H1 (cell line): ENCODE measurements around the gene ZNF385B. TPM values are rescaled to one million over a fixed set of nuclear protein-coding genes. Genes with fewer than 3 reads are reported as not detected.

Experiments
- CTCF ChIA-PET: fragments of 300-600 bp; sonication (Branson Sonifier 250); formaldehyde crosslinking; loops from one replicate; lab custom pipeline; 2021; ENCODE audit not compliant: partially characterized antibody; lab: Charles Lee
- POLR2A ChIA-PET: fragments of 300-600 bp; sonication (Branson Sonifier 250); formaldehyde crosslinking; loops from one replicate; lab custom pipeline; 2021; ENCODE audit warnings: inconsistent platforms; ENCODE audit not compliant: partially characterized antibody; lab: Charles Lee
- DNase-seq, 2 experiments: peaks; one replicate each; pipeline versions ENCODE4 v3.0.0 to v3.0.0-alpha.2; 2010 to 2022; ENCODE audit warnings: low spot score in 2 of 2, low read depth in 1 of 2, mixed read lengths in 1 of 2
- FAIRE-seq: peaks from 2 replicates; lab custom pipeline; 2011; peaks lifted over from hg19 to GRCh38; lab: Jason Lieb, UNC
- H2AFZ ChIP-seq: 2 replicates; pipeline ENCODE4 v1.8.1; 2012; ENCODE audit warnings: low read length, inconsistent platforms
- H2AK5ac ChIP-seq: 2 replicates; pipeline ENCODE4 v1.6.1; 2013; ENCODE audit warnings: low read depth, low read length
- H2BK120ac ChIP-seq: replicated peaks from 2 replicates; pipeline ENCODE3; 2013; ENCODE audit warnings: low read depth, low read length, inconsistent platforms
- H2BK12ac ChIP-seq: 2 replicates; pipeline ENCODE4 v1.6.1; 2013; ENCODE audit warnings: low read depth, low read length
- H2BK15ac ChIP-seq: 2 replicates; pipeline ENCODE4 v1.6.1; 2013; ENCODE audit warnings: low read length
- H2BK20ac ChIP-seq: 2 replicates; pipeline ENCODE4 v1.6.1; 2013; ENCODE audit warnings: low read length
- H2BK5ac ChIP-seq: 2 replicates; pipeline ENCODE4 v1.6.1; 2013; ENCODE audit warnings: low read depth, low read length
- H3K14ac ChIP-seq: 2 replicates; pipeline ENCODE4 v1.6.1; 2013; ENCODE audit warnings: inconsistent platforms; ENCODE audit not compliant: insufficient read length
- H3K18ac ChIP-seq: 2 replicates; pipeline ENCODE4 v1.6.1; 2013; ENCODE audit warnings: low read length; ENCODE audit errors: extremely low read depth
- H3K23ac ChIP-seq: 2 replicates; pipeline ENCODE4 v1.6.1; 2013; ENCODE audit warnings: inconsistent platforms; ENCODE audit not compliant: insufficient read length
- H3K23me2 ChIP-seq: 2 replicates; pipeline ENCODE4 v1.6.1; 2013; ENCODE audit warnings: low read depth, low read length
- H3K27ac ChIP-seq: 2 replicates; pipeline ENCODE4 v1.6.1; 2011; ENCODE audit warnings: low read depth, low read length, inconsistent platforms
- H3K27me3 ChIP-seq, 4 experiments: replicated peaks in 1 of 4; 1 replicate in 1 of 4; 2 replicates in 3 of 4; pipeline versions ENCODE4 v1.6.1 to v1.8.1; 2011 to 2013; ENCODE audit warnings: low read length in 3 of 4, mild to moderate bottlenecking in 3 of 4, inconsistent platforms in 2 of 4, mixed read lengths in 2 of 4, moderate library complexity in 1 of 4; ENCODE audit not compliant: control insufficient read depth in 3 of 4, insufficient read depth in 3 of 4; ENCODE audit errors: extremely low read depth in 1 of 4
- H3K36me3 ChIP-seq, 4 experiments: 2 replicates each; pipeline versions ENCODE4 v1.6.1 to v1.8.1; 2011 to 2013; ENCODE audit warnings: mild to moderate bottlenecking in 4 of 4, low read length in 3 of 4, moderate library complexity in 2 of 4, control low read depth in 1 of 4, inconsistent platforms in 1 of 4; ENCODE audit not compliant: insufficient read depth in 4 of 4, control insufficient read depth in 2 of 4
- H3K4ac ChIP-seq: replicated peaks from 2 replicates; pipeline ENCODE3; 2013; ENCODE audit warnings: low read length, low read depth, mixed read lengths, inconsistent platforms; ENCODE audit not compliant: insufficient read length
- H3K4me1 ChIP-seq, 4 experiments: replicated peaks in 1 of 4; 1 replicate in 1 of 4; 2 replicates in 3 of 4; pipeline versions ENCODE4 v1.6.1 to v1.8.1; 2011 to 2013; ENCODE audit warnings: low read length in 3 of 4, inconsistent platforms in 2 of 4, mixed read lengths in 1 of 4; ENCODE audit not compliant: insufficient read depth in 4 of 4, control insufficient read depth in 3 of 4
- H3K4me2 ChIP-seq, 2 experiments: 2 replicates each; pipeline versions ENCODE4 v1.6.1 to v1.8.1; 2011 to 2013; ENCODE audit warnings: low read depth in 2 of 2, low read length in 2 of 2, control low read depth in 1 of 2, inconsistent platforms in 1 of 2, mild to moderate bottlenecking in 1 of 2; ENCODE audit not compliant: insufficient read depth in 1 of 2
- H3K4me3 ChIP-seq, 4 experiments: fragments of 200-600, 300-600 bp in 1 of 4; sonication (generic), shearing (Covaris generic), sonication (Bioruptor Twin) in 1 of 4; 2 replicates each; pipeline versions ENCODE4 v1.5.1 to v1.8.1; 2011 to 2016; ENCODE audit warnings: low read length in 4 of 4, low read depth in 3 of 4, control low read depth in 2 of 4, inconsistent platforms in 2 of 4, mild to moderate bottlenecking in 2 of 4, mixed read lengths in 1 of 4, moderate library complexity in 1 of 4; ENCODE audit not compliant: insufficient read depth in 2 of 4; ENCODE audit errors: extremely low read depth in 1 of 4
- H3K56ac ChIP-seq: replicated peaks from 2 replicates; pipeline ENCODE3; 2013; ENCODE audit warnings: low read depth, mild to moderate bottlenecking, mixed read lengths, low read length, inconsistent platforms; ENCODE audit not compliant: insufficient read length
- H3K79me1 ChIP-seq: 2 replicates; pipeline ENCODE4 v1.6.1; 2013; ENCODE audit warnings: low read depth, low read length, control low read depth
- H3K79me2 ChIP-seq, 2 experiments: 2 replicates each; pipeline versions ENCODE4 v1.6.1 to v1.8.1; 2012 to 2013; ENCODE audit warnings: low read length in 2 of 2, mild to moderate bottlenecking in 2 of 2, inconsistent platforms in 1 of 2; ENCODE audit not compliant: insufficient read depth in 2 of 2, control insufficient read depth in 1 of 2
- H3K9ac ChIP-seq, 4 experiments: replicated peaks in 1 of 4; 1 replicate in 1 of 4; 2 replicates in 3 of 4; pipeline versions ENCODE4 v1.6.1 to v1.8.1; 2011 to 2013; ENCODE audit warnings: low read depth in 3 of 4, low read length in 3 of 4, control low read depth in 2 of 4, mild to moderate bottlenecking in 2 of 4, moderate library complexity in 2 of 4, inconsistent platforms in 1 of 4; ENCODE audit errors: extremely low read depth in 1 of 4
- H3K9me3 ChIP-seq, 2 experiments: 2 replicates each; pipeline versions ENCODE4 v1.6.1 to v1.8.1; 2012 to 2013; ENCODE audit warnings: mild to moderate bottlenecking in 2 of 2, moderate library complexity in 2 of 2, control low read depth in 1 of 2, inconsistent platforms in 1 of 2, low read depth in 1 of 2, low read length in 1 of 2, mixed read lengths in 1 of 2; ENCODE audit not compliant: insufficient read depth in 2 of 2
- H4K20me1 ChIP-seq, 2 experiments: replicated peaks in 1 of 2; 2 replicates each; pipeline versions ENCODE3 to v1.8.1; 2011 to 2013; ENCODE audit warnings: inconsistent platforms in 2 of 2, low read length in 2 of 2, mild to moderate bottlenecking in 1 of 2; ENCODE audit not compliant: insufficient read depth in 2 of 2, control insufficient read depth in 1 of 2
- H4K5ac ChIP-seq: 2 replicates; pipeline ENCODE4 v1.6.1; 2013; ENCODE audit warnings: low read length, low read depth, mixed read lengths, inconsistent platforms; ENCODE audit not compliant: insufficient read length
- H4K8ac ChIP-seq: 2 replicates; pipeline ENCODE4 v1.8.0; 2013; ENCODE audit warnings: mild to moderate bottlenecking, moderate library complexity, low read length, inconsistent platforms; ENCODE audit not compliant: insufficient read depth; ENCODE audit errors: extremely low read depth
- H4K91ac ChIP-seq: replicated peaks from 2 replicates; pipeline ENCODE3; 2013; ENCODE audit warnings: low read length, mixed read lengths, inconsistent platforms; ENCODE audit not compliant: insufficient read length
- CBX5 ChIP-seq: fragments of 300-800, 300-1000 bp; sonication (generic); IDR thresholded peaks from 2 replicates; pipeline ENCODE4 v1.7.1; 2016; ENCODE audit warnings: antibody characterized with exemption, low read length, low read depth
- CTBP2 ChIP-seq: IDR thresholded peaks from 2 replicates; pipeline ENCODE4 v1.7.0; 2011; ENCODE audit warnings: borderline replicate concordance, mild to moderate bottlenecking, moderate library complexity, mixed read lengths, low read length; ENCODE audit not compliant: insufficient read depth, insufficient read length
- GTF2F1 ChIP-seq: IDR thresholded peaks from 2 replicates; pipeline ENCODE4 v1.6.1; 2012; ENCODE audit warnings: low read depth, low read length, improper control_type of control experiment, borderline replicate concordance
- POU5F1 ChIP-seq: IDR thresholded peaks from 2 replicates; pipeline ENCODE4 v1.6.1; 2011; ENCODE audit warnings: low read depth, mild to moderate bottlenecking, low read length, moderate library complexity
- RNF2 ChIP-seq: fragments of 200-900, 300-1000 bp; sonication (generic); IDR thresholded peaks from 2 replicates; pipeline ENCODE4 v1.7.1; 2016; ENCODE audit warnings: borderline replicate concordance, low read depth, mild to moderate bottlenecking, antibody characterized with exemption, low read length; ENCODE audit not compliant: poor library complexity, severe bottlenecking; ENCODE audit errors: missing control alignments
- WGBS, 2 experiments: shearing (Covaris generic) in 1 of 2; methylation state at CpG; one replicate each; pipeline versions ENCODE4 v1.1.6 to v1.1.7; 2013 to 2015; ENCODE audit warnings: low lambda C conversion rate in 2 of 2, mixed read lengths in 2 of 2, inconsistent platforms in 1 of 2, low coverage in 1 of 2, missing lambda C conversion rate in 1 of 2; ENCODE audit not compliant: insufficient replicate concordance in 2 of 2, insufficient coverage in 1 of 2, insufficient read length in 1 of 2; ENCODE audit errors: extremely low coverage in 1 of 2, missing lambda C conversion rate in 1 of 2; 5-methylcytosine and 5-hydroxymethylcytosine counted together
- polyA plus RNA-seq, 7 experiments: library from polyadenylated mRNA; depleted of rRNA in 3 of 7; stranded (reverse) in 5 of 7; unstranded in 2 of 7; fragments of >200 nt in 5 of 7; fragments of 200-250 nt in 2 of 7; gene quantifications; 1 replicate in 5 of 7; 2 replicates in 1 of 7; 4 replicates in 1 of 7; pipeline versions ENCODE4 v1.2.1 to v1.2.3, GENCODE V29; 2011 to 2013; ENCODE audit warnings: missing spikeins in 2 of 7, mixed read lengths in 2 of 7
- total RNA-seq: library from RNA; stranded (reverse); fragmentation: NEBNext Ultra II Directional; extraction: Animal tissue kit (Norgen Biotek cat#: 25700); gene quantifications from 2 replicates; pipeline ENCODE4 v1.2.1, GENCODE V29; 2021

Gene ZNF385B
- total and polyA plus RNA-seq, 2 of the 8 experiments (the other 6 are each of a cell fraction or from before 2014, with no cell fraction given), result 1.1 to 3.7 TPM

DNA sequence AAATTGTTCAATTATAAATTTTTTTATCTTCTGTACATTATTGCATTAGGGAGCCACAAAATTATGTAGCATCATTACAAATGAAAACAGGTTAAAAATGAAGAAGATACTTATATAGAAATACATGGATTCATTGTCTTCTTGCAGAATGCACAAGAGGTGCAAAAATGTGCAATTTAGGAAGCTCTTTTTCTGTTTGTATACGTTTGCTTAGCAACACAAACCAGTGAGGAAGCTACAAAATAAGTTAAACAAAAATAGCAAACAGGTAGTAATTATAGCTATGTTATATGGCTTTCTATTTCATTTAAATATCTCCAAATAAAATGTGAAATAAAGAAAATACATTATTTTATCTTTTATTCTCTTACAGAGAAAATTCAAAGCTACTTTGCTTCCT lies 419.2 kb downstream of the ZNF385B start:
- H3K36me3 ChIP-seq, result no peaks in the 10 kb centered on the region
- 71% methylated on average over 1 of the region's 1 CpG; no CpG with 5 or more reads in 1 of the 2 experiments for WGBS, 2 experiments
- no peak overlapping the region for H2AK5ac ChIP-seq
- no peak overlapping the region for H2AFZ ChIP-seq
- no peaks in the 10 kb centered on the region for H3K23me2 ChIP-seq
- no peak overlapping the region for H3K18ac ChIP-seq
- H4K20me1 ChIP-seq, result no peaks in the 10 kb centered on the region
- H3K27ac ChIP-seq, result no peak overlapping the region
- no peak overlapping the region for H4K91ac ChIP-seq
- DNase-seq (no peak), FAIRE-seq (no peak)
- no peak overlapping the region for H3K9ac ChIP-seq
- no peak overlapping the region for H3K4me2 ChIP-seq
- no peak overlapping the region for H4K8ac ChIP-seq
- H3K27me3 ChIP-seq, result no peaks in the 10 kb centered on the region
- H3K23ac ChIP-seq, result no peak overlapping the region
- H3K56ac ChIP-seq, result no peak overlapping the region
- POLR2A ChIA-PET, result no interaction called here
- H3K9me3 ChIP-seq, result no peaks in the 10 kb centered on the region
- H3K4me1 ChIP-seq, result peaks cover 0 to 19% (median 7%) of the 10 kb centered on the region in 4 experiments; a peak in 6 of 7 replicates
- no peak overlapping the region for H2BK120ac ChIP-seq
- H2BK20ac ChIP-seq, result no peak overlapping the region
- no peak overlapping the region for H2BK15ac ChIP-seq
- H3K14ac ChIP-seq, result no peak overlapping the region
- H4K5ac ChIP-seq, result no peak overlapping the region
- CTCF ChIA-PET, result interaction anchor here (0.9 to 6.8 kb wide), 6 partner anchors 11 to 155 kb away, joined by 3 to 48 read pairs (median 9); no protein-coding TSS in a partner anchor
- H3K79me1 ChIP-seq, result no peaks in the 10 kb centered on the region
- no peaks in the 10 kb centered on the region for H3K79me2 ChIP-seq
- H3K4me3 ChIP-seq, result no peak overlapping the region
- H2BK5ac ChIP-seq, result no peak overlapping the region
- H2BK12ac ChIP-seq, result no peak overlapping the region
- no peak overlapping the region for H3K4ac ChIP-seq
- TF ChIP-seq CBX5 (no peak), RNF2 (no peak), POU5F1 (no peak), CTBP2 (no peak), GTF2F1 (no peak)
